Tibial nerve (tissue), 3 donors: ENCODE data around the gene SPART.
"Not testable (repeated sequence)": the region's sequence is repeated elsewhere in the genome, so short reads cannot be mapped to it uniquely, and the experiment has no call there.

ENCODE experiments used
- CTCF ChIP-seq, 5 experiments: fragments of 200-600 bp in 3 of 5; fragments of 450-650 bp in 2 of 5; sonication (generic) in 3 of 5; IDR thresholded peaks; one replicate each; pipeline ENCODE4 v1.5.1; 2016 to 2019; ENCODE audit warnings: antibody characterized with exemption in 5 of 5, mild to moderate bottlenecking in 3 of 5, moderate library complexity in 2 of 5
- POLR2A ChIP-seq, 2 donors: fragments of 450-650 bp; IDR thresholded peaks; one replicate each; pipeline ENCODE4 v1.6.1; 2017; ENCODE audit warnings: antibody characterized with exemption in 2 of 2, mild to moderate bottlenecking in 2 of 2, moderate library complexity in 2 of 2

GRCh38 chr13:36332255-36332654 is 13.9 kb downstream of the SPART start:
- TF ChIP-seq POLR2A, CTCF (IDR thresholded peaks at IDR 0.05): not testable (repeated sequence)
